HepG2 (cell line): ENCODE data around the gene HOXA5. TPM values are rescaled to one million over a fixed set of nuclear protein-coding genes. Genes with fewer than 3 reads are reported as not detected.

Source experiments
- ZNF605 ChIP-seq: sonication (generic); formaldehyde crosslinking; IDR thresholded peaks from 2 replicates; pipeline ENCODE4 v1.8.0; 2022; ENCODE audit warnings: mild to moderate bottlenecking, missing genetic modification reagents
- ZNF747 ChIP-seq: sonication (generic); formaldehyde crosslinking; IDR thresholded peaks from 2 replicates; pipeline ENCODE4 v1.8.1; 2023; ENCODE audit warnings: missing genetic modification reagents, mild to moderate bottlenecking, borderline replicate concordance
- polyA plus RNA-seq, 8 experiments: library from polyadenylated mRNA; depleted of rRNA in 3 of 8; stranded (reverse) in 7 of 8; unstranded in 1 of 8; fragments of >200 nt; fragmentation: Illumina TruSeq in 4 of 8; extraction: Trizol in 4 of 8; gene quantifications; 2 replicates each; pipeline versions ENCODE4 v1.2.1 to v1.2.3, GENCODE V29; 2011 to 2016; ENCODE audit warnings: low read depth in 4 of 8, missing spikeins in 1 of 8, mixed read lengths in 1 of 8; ENCODE audit not compliant: insufficient read depth in 1 of 8
- total RNA-seq, 5 experiments: library from RNA; depleted of rRNA; stranded (reverse); fragments of >200 nt; fragmentation: Illumina TruSeq; extraction: Trizol; gene quantifications; 2 replicates each; pipeline ENCODE4 v1.2.3, GENCODE V29; 2016; ENCODE audit warnings: low read depth in 1 of 5
- TF ChIP-seq, protein P1 (sequence below): sonication (generic); formaldehyde crosslinking; IDR thresholded peaks from one replicate; pipeline ENCODE4 v1.5.1; 2020; ENCODE audit warnings: mild to moderate bottlenecking, missing genetic modification reagents; ENCODE audit errors: not compliant biosample characterization
- TF ChIP-seq, protein P2 (sequence below): sonication (generic); formaldehyde crosslinking; IDR thresholded peaks from 2 replicates; pipeline ENCODE4 v1.4.0; 2020; ENCODE audit warnings: missing genetic modification reagents

Gene HOXA5
- total and polyA plus RNA-seq, 2 of the 13 experiments (the other 11 are each of a cell fraction or from before 2014, with no cell fraction given) = 3.2 to 3.6 TPM

DNA sequence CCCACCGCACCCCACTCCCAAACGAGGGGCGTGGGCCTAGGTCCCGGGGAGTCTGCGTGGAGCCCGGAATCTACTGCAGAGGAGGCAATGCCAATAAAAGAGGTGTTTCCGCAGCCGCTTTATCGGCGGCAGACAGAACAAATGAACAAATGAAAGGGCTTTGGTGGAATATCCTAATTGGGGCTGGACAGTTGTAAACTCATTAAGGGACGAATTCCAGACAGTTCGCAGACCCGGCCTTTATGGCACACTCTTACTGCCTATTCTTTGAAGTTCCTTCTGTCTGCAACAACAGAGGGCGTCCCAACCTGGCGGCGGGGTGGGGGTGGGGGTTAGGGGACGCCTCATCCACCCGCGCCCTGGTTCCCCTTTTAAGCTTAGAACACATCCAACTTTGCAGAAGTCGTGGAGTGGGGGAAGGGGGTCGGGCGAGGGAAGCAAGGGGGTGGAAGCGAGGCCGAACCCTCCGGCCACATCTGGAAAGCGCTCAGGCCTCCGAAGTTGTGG lies 17.8 kb upstream of the HOXA5 start (continued):
- TF ChIP-seq, protein P1, sequence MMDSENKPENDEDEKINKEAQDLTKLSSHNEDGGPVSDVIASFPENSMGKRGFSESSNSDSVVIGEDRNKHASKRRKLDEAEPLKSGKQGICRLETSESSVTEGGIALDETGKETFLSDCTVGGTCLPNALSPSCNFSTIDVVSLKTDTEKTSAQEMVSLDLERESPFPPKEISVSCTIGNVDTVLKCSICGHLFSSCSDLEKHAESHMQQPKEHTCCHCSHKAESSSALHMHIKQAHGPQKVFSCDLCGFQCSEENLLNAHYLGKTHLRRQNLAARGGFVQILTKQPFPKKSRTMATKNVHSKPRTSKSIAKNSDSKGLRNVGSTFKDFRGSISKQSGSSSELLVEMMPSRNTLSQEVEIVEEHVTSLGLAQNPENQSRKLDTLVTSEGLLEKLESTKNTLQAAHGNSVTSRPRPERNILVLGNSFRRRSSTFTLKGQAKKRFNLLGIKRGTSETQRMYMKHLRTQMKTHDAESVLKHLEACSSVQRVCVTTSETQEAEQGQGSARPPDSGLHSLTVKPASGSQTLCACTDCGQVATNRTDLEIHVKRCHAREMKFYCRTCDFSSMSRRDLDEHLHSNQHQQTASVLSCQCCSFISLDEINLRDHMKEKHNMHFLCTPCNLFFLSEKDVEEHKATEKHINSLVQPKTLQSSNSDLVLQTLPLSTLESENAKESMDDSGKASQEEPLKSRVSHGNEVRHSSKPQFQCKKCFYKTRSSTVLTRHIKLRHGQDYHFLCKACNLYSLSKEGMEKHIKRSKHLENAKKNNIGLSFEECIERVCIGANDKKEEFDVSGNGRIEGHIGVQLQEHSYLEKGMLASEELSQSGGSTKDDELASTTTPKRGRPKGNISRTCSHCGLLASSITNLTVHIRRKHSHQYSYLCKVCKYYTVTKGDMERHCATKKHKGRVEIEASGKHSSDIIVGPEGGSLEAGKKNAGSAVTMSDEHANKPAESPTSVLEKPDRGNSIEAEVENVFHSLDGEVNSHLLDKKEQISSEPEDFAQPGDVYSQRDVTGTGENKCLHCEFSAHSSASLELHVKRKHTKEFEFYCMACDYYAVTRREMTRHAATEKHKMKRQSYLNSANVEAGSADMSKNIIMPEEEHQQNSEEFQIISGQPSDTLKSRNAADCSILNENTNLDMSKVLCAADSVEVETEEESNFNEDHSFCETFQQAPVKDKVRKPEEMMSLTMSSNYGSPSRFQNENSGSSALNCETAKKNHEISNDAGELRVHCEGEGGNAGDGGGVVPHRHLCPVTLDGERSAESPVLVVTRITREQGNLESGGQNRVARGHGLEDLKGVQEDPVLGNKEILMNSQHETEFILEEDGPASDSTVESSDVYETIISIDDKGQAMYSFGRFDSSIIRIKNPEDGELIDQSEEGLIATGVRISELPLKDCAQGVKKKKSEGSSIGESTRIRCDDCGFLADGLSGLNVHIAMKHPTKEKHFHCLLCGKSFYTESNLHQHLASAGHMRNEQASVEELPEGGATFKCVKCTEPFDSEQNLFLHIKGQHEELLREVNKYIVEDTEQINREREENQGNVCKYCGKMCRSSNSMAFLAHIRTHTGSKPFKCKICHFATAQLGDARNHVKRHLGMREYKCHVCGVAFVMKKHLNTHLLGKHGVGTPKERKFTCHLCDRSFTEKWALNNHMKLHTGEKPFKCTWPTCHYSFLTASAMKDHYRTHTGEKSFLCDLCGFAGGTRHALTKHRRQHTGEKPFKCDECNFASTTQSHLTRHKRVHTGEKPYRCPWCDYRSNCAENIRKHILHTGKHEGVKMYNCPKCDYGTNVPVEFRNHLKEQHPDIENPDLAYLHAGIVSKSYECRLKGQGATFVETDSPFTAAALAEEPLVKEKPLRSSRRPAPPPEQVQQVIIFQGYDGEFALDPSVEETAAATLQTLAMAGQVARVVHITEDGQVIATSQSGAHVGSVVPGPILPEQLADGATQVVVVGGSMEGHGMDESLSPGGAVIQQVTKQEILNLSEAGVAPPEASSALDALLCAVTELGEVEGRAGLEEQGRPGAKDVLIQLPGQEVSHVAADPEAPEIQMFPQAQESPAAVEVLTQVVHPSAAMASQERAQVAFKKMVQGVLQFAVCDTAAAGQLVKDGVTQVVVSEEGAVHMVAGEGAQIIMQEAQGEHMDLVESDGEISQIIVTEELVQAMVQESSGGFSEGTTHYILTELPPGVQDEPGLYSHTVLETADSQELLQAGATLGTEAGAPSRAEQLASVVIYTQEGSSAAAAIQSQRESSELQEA = no peak
- TF ChIP-seq ZNF747 (CRISPR knock-in tag) (peak; percentile 12; the same call in 1 of the 2 replicates), ZNF605 (CRISPR knock-in tag) (peak; percentile 7; the same call in 1 of the 2 replicates)
- TF ChIP-seq, protein P2, sequence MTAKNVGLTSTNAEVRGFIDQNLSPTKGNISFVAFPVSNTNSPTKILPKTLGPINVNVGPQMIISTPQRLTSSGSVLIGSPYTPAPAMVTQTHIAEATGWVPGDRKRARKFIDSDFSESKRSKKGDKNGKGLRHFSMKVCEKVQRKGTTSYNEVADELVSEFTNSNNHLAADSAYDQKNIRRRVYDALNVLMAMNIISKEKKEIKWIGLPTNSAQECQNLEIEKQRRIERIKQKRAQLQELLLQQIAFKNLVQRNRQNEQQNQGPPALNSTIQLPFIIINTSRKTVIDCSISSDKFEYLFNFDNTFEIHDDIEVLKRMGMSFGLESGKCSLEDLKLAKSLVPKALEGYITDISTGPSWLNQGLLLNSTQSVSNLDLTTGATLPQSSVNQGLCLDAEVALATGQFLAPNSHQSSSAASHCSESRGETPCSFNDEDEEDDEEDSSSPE = no peak
- TF ChIP-seq, all 625 proteins: peak for 11
